GM19328 (cell line): Measurements from ENCODE around the gene GALNS.

ENCODE experiments used
- ATAC-seq: cut with Tn5 transposase; IDR thresholded peaks from one replicate; pipeline ENCODE4 v1.9.1; 2021; ENCODE audit warnings: mild to moderate bottlenecking, moderate library complexity; ENCODE audit not compliant: unreplicated experiment

The GALNS gene

GRCh38 chr16:88877564-88878289 is 21.0 kb upstream of the GALNS start:
- no peak for ATAC-seq

GRCh38 chr16:88876942-88877526 is 20.3 kb upstream of the GALNS start:
- no peak for ATAC-seq

- ATAC-seq, result no peak
Observed at GRCh38 chr16:88875703-88876234, 19.0 kb upstream of the GALNS start.

GRCh38 chr16:88874938-88875599 is 18.3 kb upstream of the GALNS start:
- no peak for ATAC-seq

GRCh38 chr16:88872650-88873331 is 16.0 kb upstream of the GALNS start:
- ATAC-seq, result no peak

GRCh38 chr16:88871730-88872416 is 15.1 kb upstream of the GALNS start:
- no peak for ATAC-seq

- no peak for ATAC-seq
Observed at GRCh38 chr16:88871349-88871702, 14.6 kb upstream of the GALNS start.

- ATAC-seq, result no peak
Observed at GRCh38 chr16:88870608-88871348, 14.0 kb upstream of the GALNS start.

- ATAC-seq, result no peak
Observed at GRCh38 chr16:88869673-88869980, 12.9 kb upstream of the GALNS start.

- ATAC-seq, result no peak
Observed at GRCh38 chr16:88868974-88869672, 12.4 kb upstream of the GALNS start.

GRCh38 chr16:88867581-88868246 is 11.0 kb upstream of the GALNS start:
- ATAC-seq, result no peak

- no peak for ATAC-seq
Observed at GRCh38 chr16:88866151-88866920, 9.6 kb upstream of the GALNS start, which contains the start of gene PABPN1L. TSS of gene PABPN1L (minus strand) at chr16:88866660. CDS start at chr16:88866606, 54 bp downstream.

- ATAC-seq, result no peak
Observed at GRCh38 chr16:88865742-88866141, 9.0 kb upstream of the GALNS start.

GRCh38 chr16:88865310-88865709 is 8.6 kb upstream of the GALNS start:
- no peak for ATAC-seq

GRCh38 chr16:88864521-88864920 is 7.8 kb upstream of the GALNS start:
- ATAC-seq, result no peak

- ATAC-seq, result no peak
Observed at GRCh38 chr16:88864099-88864498, 7.4 kb upstream of the GALNS start.

- no peak for ATAC-seq
Observed at GRCh38 chr16:88863426-88863825, 6.7 kb upstream of the GALNS start.

- ATAC-seq, result no peak
Observed at GRCh38 chr16:88862968-88863367, 6.2 kb upstream of the GALNS start.
